GM18508 (cell line): Measurements from ENCODE around the gene ATXN7L1.
"Not testable (repeated sequence)": the region's sequence is repeated elsewhere in the genome, so short reads cannot be mapped to it uniquely, and the experiment has no call there.

ENCODE experiments used
- ATAC-seq: cut with Tn5 transposase; IDR thresholded peaks from one replicate; pipeline ENCODE4 v1.9.1; 2021; ENCODE audit warnings: moderate number of reproducible peaks; ENCODE audit not compliant: insufficient read depth, unreplicated experiment

ATXN7L1 gene

GRCh38 chr7:105862276-105862675, 14.1 kb downstream of the ATXN7L1 start:
- no peak for ATAC-seq

- no peak for ATAC-seq
Measured at GRCh38 chr7:105861224-105861623, 15.2 kb downstream of the ATXN7L1 start.

GRCh38 chr7:105860793-105861192, 15.6 kb downstream of the ATXN7L1 start:
- no peak for ATAC-seq

GRCh38 chr7:105857009-105857952, 19.1 kb downstream of the ATXN7L1 start:
- ATAC-seq = no peak

GRCh38 chr7:105854498-105854897, 21.9 kb downstream of the ATXN7L1 start:
- no peak for ATAC-seq

GRCh38 chr7:105853931-105854419, 22.4 kb downstream of the ATXN7L1 start:
- ATAC-seq = no peak

- ATAC-seq = no peak
Measured at GRCh38 chr7:105851064-105851463, 25.3 kb downstream of the ATXN7L1 start.

- no peak for ATAC-seq
Measured at GRCh38 chr7:105849122-105849855, 27.1 kb downstream of the ATXN7L1 start.

GRCh38 chr7:105846404-105846803, 30.0 kb downstream of the ATXN7L1 start:
- ATAC-seq = no peak

GRCh38 chr7:105844681-105845080, 31.7 kb downstream of the ATXN7L1 start:
- ATAC-seq = not testable (repeated sequence)

GRCh38 chr7:105841866-105842265, 34.5 kb downstream of the ATXN7L1 start:
- ATAC-seq = no peak

- ATAC-seq = no peak
Measured at GRCh38 chr7:105840981-105841749, 35.2 kb downstream of the ATXN7L1 start.

- no peak for ATAC-seq
Measured at GRCh38 chr7:105839266-105839665, 37.1 kb downstream of the ATXN7L1 start.

- ATAC-seq = no peak
Measured at GRCh38 chr7:105838627-105839231, 37.7 kb downstream of the ATXN7L1 start.

- no peak for ATAC-seq
Measured at GRCh38 chr7:105837765-105838626, 38.4 kb downstream of the ATXN7L1 start.

GRCh38 chr7:105835441-105835840, 41.0 kb downstream of the ATXN7L1 start:
- no peak for ATAC-seq

- no peak for ATAC-seq
Measured at GRCh38 chr7:105831824-105832535, 44.4 kb downstream of the ATXN7L1 start.

GRCh38 chr7:105831302-105831620, 45.1 kb downstream of the ATXN7L1 start:
- ATAC-seq = no peak
